ENCODE results near the gene ACTL7B. TPM values are rescaled to one million over a fixed set of nuclear protein-coding genes. Genes with fewer than 3 reads are reported as not detected.

Gene ACTL7B
- total and polyA plus RNA-seq, 2 of the 4 experiments (the other 2 are of a cell fraction): not detected

DNA sequence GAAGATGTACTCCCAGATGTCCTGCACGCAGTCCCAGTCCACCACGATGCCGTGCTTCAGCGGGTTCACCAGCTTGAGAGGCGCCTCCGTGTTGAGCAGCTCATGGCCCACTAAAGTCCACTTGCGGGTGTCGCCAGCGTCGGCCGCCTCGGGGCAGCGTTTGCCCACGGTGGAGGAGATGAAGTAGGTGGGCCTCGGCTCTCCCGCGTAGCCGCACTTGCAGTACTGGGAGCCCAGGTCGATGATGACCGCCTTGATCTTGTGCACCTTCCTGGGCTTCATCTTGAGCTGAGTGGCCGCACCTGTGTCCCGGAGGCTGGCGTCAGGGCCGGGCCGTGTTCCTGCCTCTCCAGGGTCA is 278 bp downstream of the ACTL7B start:
- intact Hi-C loops (cut with micrococcal nuclease): no loop called here
- Histone ChIP-seq H3K27me3 (ENCODE audit: control insufficient read depth, insufficient read depth, low read length) (peaks cover 8% of the 10 kb centered on the region), H2BK120ac (ENCODE audit: low read depth, low read length) (no peak overlapping the region), H3K9ac (ENCODE audit: low read depth, low read length) (no peak overlapping the region), H2AFZ (replicated peaks; ENCODE audit: low read length, poor library complexity) (no peak overlapping the region), H3K4me1 (ENCODE audit: control insufficient read depth, insufficient read depth, low read length) (no peaks in the 10 kb centered on the region), H4K20me1 (ENCODE audit: insufficient read depth, low read length) (no peaks in the 10 kb centered on the region), H3K9me3 (ENCODE audit: control insufficient read depth, insufficient read depth, low read length) (no peaks in the 10 kb centered on the region), H3K23ac (ENCODE audit: low read depth, low read length) (no peak overlapping the region), H3K14ac (replicated peaks; ENCODE audit: low read depth, low read length) (no peak overlapping the region), H3K18ac (ENCODE audit: low read depth, low read length) (no peak overlapping the region), H2BK5ac (ENCODE audit: low read depth, low read length, poor library complexity, severe bottlenecking) (no peak overlapping the region), H3K9me1 (ENCODE audit: insufficient read depth, low read length) (no peaks in the 10 kb centered on the region), H4K8ac (ENCODE audit: low read depth in 2 of 2, low read length in 2 of 2) (no peak overlapping the region), H3K36me3 (ENCODE audit: control insufficient read depth, insufficient read depth, low read length) (no peaks in the 10 kb centered on the region), H3K4me2 (ENCODE audit: low read depth, low read length) (no peak overlapping the region), H3K4ac (ENCODE audit: low read depth, low read length) (no peak overlapping the region), H2BK15ac (ENCODE audit: low read depth, low read length) (no peak overlapping the region), H2AK9ac (replicated peaks; ENCODE audit: low read depth, low read length, poor library complexity) (no peak overlapping the region), H2BK20ac (ENCODE audit: low read depth, low read length) (no peak overlapping the region), H4K91ac (ENCODE audit: insufficient read depth, low read depth, low read length) (no peak overlapping the region), H3K79me1 (ENCODE audit: low read depth in 1 of 2, low read length in 2 of 2) (no peaks in the 10 kb centered on the region), H3K4me3 (ENCODE audit: insufficient read depth, low read depth, low read length) (no peak overlapping the region), H3K56ac (ENCODE audit: extremely low read depth, insufficient read depth, low read length) (no peak overlapping the region), H2AK5ac (ENCODE audit: low read depth, low read length) (no peak overlapping the region), H4K5ac (ENCODE audit: low read depth, low read length) (no peak overlapping the region), H3K27ac (ENCODE audit: insufficient read depth, low read length) (no peak overlapping the region)
- TF ChIP-seq SMC3 (IDR thresholded peaks at IDR 0.05; ENCODE audit: low read depth, low read length) (no peak), CHD1 (IDR thresholded peaks at IDR 0.05; ENCODE audit: low read depth, low read length) (no peak), FOS (IDR thresholded peaks at IDR 0.05; ENCODE audit: low read depth, low read length) (no peak), NFE2L2 (IDR thresholded peaks at IDR 0.05; ENCODE audit: low read depth, low read length) (no peak), MAFK (IDR thresholded peaks at IDR 0.05; ENCODE audit: low read depth, low read length) (no peak), RCOR1 (IDR thresholded peaks at IDR 0.05; ENCODE audit: insufficient replicate concordance, low read length) (no peak), MXI1 (IDR thresholded peaks at IDR 0.05; ENCODE audit: borderline replicate concordance, low read depth, low read length) (no peak), POLR2A (IDR thresholded peaks at IDR 0.05; ENCODE audit: low read depth, low read length) (no peak)
- TF ChIP-seq, protein P1, sequence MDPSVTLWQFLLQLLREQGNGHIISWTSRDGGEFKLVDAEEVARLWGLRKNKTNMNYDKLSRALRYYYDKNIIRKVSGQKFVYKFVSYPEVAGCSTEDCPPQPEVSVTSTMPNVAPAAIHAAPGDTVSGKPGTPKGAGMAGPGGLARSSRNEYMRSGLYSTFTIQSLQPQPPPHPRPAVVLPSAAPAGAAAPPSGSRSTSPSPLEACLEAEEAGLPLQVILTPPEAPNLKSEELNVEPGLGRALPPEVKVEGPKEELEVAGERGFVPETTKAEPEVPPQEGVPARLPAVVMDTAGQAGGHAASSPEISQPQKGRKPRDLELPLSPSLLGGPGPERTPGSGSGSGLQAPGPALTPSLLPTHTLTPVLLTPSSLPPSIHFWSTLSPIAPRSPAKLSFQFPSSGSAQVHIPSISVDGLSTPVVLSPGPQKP (IDR thresholded peaks at IDR 0.05; ENCODE audit: borderline replicate concordance, low read depth, low read length): no peak
- TF ChIP-seq, protein P2, sequence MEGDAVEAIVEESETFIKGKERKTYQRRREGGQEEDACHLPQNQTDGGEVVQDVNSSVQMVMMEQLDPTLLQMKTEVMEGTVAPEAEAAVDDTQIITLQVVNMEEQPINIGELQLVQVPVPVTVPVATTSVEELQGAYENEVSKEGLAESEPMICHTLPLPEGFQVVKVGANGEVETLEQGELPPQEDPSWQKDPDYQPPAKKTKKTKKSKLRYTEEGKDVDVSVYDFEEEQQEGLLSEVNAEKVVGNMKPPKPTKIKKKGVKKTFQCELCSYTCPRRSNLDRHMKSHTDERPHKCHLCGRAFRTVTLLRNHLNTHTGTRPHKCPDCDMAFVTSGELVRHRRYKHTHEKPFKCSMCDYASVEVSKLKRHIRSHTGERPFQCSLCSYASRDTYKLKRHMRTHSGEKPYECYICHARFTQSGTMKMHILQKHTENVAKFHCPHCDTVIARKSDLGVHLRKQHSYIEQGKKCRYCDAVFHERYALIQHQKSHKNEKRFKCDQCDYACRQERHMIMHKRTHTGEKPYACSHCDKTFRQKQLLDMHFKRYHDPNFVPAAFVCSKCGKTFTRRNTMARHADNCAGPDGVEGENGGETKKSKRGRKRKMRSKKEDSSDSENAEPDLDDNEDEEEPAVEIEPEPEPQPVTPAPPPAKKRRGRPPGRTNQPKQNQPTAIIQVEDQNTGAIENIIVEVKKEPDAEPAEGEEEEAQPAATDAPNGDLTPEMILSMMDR (conservative IDR thresholded peaks at IDR 0.05; ENCODE audit: low read depth, low read length): no peak
- WGBS, 2 experiments (ENCODE audit: extremely low coverage in 2 of 2, insufficient read length in 1 of 2): 91% methylated on average over 12 of the region's 25 CpGs; no CpG with 5 or more reads in 1 of the 2 experiments
- ChIA-PET POLR2A (ENCODE audit: unreplicated experiment) (no interaction called here), CTCF (no interaction called here)
- dilution Hi-C loops (cut with HindIII; ENCODE audit: low sequenced_read_pairs, unreplicated experiment): no loop called here
- DNase-seq: no peak
- BruUV-seq (replicated peaks): no TSS peak
- no peak for ATAC-seq (ENCODE audit: low read depth)
- in situ Hi-C loops (cut with MboI; ENCODE audit: low sequenced_read_pairs): no loop called here

Data from IMR-90 (cell line).